Measurements from ENCODE around the gene CTNNBL1.
"Not testable (repeated sequence)": the region's sequence is repeated elsewhere in the genome, so short reads cannot be mapped to it uniquely, and the experiment has no call there.

Gene CTNNBL1

DNA sequence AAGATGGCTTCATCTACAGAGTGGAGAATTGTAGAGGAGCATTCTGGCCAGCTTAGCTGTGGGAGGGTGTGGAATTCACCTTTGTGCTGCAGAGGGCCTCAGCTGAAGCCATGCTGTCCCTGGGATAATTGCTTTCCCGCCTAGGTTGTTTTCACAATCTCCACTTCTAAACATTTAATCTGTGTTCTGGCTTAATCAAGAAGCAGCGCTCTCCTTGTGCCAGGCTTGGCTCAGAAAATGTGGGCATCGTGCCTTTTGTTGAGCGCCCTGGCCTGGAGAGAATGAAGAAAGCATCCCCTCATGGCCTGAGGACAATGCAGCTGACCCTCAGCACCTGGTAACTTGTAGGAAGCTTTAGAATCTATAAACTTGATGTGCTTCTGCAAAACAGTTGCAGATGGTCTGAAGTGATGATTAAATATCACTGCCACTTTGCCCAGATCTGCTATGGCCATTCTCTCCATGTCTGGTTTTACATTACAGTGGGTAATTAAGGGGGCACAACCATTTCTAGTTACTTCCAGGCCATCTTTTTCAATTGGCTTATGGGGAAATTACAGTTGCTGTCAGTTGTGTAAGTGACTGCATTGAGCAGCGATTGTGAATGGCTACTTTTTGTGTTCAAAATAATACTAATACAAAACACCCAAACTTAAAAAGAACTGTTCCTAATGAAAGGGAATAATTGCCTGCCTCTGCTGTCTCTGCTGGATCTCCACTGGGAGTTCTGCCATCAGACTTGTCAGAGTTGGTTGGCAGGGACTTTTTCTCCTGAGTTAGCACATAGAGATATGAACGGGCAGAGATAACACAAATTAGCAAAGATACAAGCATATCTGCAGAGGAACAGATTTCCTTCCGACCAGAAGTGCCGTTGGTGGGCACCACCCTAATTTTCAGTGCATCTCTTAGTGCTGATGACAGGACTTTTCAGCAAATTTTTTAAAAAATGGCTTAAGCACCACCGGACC, 18.4 kb downstream of the CTNNBL1 start:
- DNase-seq: no peak

DNA sequence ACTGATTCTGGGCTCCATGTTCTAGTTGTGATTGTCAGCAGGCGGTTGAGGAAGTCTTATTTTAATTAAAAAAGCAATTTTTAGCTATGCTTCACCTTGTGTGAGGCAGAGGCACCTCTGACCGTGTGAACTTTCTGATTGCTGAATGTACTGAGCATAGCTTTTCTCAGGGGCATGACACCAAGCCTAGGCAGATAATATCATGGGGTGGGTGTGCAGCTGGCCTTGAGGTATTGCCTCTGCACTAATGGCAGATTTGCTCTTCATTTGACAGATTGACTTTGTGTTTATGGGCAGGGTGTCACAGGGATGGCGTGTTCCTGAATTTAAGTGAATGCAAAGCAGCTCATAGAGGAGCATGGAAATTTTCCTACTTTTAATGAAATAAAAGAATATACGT, 19.6 kb downstream of the CTNNBL1 start:
- no peak for DNase-seq

DNA sequence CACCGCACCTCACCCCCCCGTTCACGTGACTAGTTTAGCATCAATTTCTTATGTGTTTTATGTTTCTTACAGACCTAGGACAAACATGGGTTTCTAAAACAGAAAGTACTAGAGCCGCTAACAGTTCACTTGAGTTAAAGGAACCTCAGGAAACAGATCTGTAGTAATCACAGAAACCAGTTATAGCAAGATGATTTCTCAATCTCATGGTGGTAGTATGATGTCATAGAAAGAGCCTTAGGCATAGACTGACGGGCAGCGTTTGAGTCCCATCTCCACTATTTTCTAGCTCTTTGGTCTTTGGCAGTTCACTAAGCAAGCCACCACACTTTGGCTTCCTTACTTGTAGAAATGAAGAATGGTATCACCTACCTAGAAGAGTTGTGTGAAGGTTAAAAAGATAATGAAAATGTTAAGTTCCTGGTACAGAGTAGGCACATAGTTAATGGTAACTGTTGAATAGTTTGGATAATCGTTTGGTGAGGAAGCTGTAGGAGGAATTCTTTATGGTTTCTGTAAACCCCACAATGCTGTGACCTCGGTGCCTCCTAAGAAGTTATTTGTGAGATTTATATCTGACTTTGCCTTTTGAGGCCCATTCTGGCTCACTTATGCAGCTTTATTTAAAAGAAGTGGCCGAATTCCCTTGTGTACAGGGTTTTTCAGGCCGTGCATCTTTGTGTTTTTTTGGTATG, 21.3 kb downstream of the CTNNBL1 start:
- DNase-seq: peak; percentile 35

DNA sequence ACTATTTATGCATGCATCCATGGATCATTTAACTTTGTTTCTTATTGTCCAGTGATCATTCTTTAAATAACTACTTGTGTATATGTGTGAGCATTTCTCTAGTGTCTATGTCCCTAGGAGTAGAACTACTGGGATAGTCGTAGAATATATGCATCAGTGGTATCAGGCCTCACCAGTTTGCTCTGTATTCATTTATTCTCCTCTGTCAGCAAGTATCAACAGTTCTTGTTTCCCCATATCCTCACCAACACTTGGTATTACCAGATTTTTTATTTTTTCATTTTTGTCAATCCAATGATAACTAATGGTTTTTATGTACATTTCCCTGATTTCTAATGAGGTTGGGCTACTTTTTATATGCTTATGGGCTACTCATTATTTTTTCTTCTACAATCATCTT, 27.9 kb downstream of the CTNNBL1 start:
- no peak for DNase-seq

DNA sequence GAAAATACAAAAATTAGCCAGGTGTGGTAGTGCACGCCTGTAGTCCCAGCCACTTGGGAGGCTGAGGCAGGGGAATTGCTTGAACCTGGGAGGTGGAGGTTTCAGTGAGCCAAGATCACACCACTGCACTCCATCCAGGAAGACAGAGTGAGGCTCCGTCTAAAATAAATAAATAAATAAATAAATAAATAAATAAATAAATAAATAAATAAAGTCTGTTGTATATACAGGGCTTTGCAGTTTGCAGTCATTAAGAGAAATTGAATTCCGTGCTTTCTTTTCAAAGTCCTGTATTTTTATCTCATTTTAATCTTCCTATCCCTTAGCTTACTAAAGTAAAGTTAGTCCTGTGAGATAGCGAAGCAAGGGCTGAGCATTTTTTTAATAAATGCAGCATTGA, 28.5 kb downstream of the CTNNBL1 start:
- not testable (repeated sequence) for DNase-seq

DNA sequence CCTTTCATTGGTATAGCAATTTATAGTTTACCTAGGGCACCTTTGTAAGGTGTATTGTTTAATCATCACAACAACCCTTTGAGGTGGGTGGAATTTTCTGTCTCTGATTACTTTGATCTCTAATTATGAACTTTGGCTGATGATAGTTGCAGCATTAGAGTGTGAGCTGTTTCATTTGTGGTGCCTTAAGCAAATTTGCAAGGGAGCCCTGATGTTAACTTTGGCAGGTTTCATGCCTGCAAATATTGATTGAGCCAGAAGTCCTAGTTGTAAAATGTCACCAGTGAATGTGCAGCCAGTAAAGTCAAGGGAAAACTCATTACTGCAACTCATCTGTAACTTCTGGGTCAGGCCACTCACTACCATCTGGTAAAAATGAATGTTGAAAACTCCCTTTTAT, 29.8 kb downstream of the CTNNBL1 start:
- DNase-seq: no peak

DNA sequence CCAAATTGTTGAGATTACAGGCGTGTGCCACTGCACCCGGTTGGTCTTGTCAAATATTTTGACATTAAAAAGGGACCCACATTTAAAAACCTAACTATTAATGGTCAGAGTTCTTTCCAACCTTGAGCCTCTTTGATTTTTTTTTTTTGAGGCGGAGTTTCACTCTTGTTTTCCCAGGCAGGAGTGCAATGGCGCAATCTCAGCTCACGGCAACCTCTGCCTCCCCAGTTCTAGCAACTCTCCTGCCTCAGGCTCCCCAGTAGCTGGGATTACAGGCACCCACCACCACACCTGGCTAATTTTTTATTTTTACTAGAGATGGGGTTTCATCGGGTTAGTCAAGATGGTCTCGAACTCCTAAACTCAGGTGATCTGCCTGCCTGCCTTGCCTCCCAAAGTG, 31.3 kb downstream of the CTNNBL1 start:
- DNase-seq: no peak

DNA sequence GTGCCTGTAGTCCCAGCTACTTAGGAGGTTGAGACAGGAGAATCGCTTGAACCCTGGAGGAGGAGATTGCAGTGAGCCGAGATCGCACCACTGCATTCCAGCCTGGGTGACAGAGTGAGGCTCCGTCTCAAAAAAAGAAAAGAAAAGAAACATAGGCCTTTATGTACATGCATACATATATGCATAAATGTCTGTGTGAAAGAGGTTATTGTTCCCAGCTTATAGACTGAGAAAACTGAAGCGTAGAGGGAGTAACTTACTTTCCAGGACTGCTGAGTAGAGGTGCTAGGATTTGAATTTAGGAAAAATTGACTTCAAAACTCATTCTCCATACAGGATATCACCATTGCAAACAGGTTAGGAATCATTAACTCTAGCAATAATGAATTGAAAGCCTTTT, 32.0 kb downstream of the CTNNBL1 start:
- DNase-seq: no peak

DNA sequence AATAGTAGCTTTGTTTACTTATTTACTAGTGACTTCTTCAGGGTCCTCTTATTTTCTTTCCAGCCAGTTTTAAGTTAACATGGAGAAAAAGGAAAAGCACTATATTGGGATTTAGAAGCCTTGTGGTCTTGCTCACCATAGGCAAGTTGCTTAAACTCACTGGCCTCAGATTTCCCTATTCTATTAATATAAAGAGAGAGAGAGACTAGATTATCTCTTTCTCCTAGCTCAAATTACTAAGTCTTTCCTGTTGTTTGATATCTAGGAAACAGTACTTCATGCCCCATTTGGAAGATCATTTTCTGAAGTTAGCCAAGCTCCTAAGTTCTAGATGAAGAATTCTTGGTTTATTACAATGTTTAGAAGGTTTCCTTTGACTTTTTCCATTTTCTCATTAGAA, 32.5 kb downstream of the CTNNBL1 start:
- DNase-seq: no peak

DNA sequence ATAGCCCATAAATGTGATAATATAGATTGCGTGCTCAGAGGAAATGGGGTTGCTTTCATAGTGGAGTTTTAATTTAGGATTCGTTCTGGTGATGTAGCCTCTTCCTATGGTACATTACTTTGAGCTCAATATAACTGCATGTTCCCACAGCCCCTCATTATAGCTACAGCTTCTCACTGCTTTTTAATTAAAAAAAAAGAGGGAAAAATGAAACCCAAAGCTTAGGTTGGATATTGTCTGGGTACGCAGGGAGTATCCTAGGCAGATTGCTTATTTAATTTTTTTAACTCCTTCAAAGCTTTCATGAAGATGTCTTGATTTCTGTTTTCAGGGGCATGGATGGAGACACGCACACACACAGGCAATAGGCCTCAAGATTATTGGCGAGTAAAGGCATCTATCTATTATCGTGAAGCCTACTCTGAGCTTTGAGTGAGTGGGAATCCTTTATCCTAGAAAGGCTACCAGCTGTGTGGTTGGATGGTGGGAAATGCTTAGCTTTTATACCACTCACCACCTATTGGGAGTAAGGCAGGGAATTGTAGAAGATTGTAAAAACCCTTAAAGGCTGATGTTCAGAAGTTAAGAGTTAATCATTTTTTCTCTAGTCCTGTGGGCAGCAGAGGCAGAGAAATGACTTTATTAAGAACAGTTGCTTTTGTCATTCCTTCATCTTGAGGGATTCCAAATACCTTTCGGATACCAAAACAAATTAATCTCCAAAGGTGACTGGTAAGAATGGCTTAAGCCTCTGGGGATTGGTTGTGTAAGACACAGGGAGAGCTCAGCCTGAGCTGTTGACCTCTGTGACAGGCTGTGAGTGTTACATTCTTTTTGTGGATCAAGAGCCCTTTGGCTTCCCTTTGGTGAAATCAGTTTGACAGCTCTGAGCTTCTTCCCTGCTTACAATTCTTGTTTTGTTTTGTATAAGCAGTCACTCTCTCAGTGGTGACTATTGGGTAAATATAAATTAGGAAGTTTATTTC, 33.4 kb downstream of the CTNNBL1 start:
- DNase-seq: peak; percentile 49

DNA sequence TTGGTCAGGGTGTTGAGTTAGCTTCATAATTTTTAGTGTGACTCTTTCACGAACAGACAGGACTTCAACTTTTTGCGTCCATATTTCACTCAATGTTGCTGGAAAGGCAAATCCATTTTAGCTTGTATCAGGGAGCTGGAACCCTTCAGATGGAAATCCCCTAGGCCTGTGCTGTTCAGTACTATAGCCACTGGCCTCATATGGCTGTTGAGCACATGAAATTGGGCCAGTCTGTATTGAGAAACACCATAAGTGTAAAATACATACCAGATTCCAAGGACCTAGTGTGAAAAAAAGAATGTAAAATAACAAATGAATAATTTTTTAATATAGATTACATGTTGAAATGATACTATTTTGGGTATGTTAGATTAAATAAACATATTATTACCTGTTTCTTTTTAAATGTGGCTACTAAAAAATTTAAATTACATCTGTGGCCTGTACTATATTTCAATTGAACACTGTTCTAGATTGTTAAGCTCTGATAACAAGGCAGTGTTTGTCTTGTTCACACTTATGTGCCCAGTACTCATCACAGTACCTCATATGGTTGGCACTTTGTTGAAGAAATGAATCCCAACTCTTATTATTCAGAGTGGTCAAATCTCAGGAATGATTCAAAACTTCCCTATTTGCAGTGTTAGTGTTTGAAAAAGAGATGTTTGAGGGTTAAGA, 34.3 kb downstream of the CTNNBL1 start:
- DNase-seq: no peak

DNA sequence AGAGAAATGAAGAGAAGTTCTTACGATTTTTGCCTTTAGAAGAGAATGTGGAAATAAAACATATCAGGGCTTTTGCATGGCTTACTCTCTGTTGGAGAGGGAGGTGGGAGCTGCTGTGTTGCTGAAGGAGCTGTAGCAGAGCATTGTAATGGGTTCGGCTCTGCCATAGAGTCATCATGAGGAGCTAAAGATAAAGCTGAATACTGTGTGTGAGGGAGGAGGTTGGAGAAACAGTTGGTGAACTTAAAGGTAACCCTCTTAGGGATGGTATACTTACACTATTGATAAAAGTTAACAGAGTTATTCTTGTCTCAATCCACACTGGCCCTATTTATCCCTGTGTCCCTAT, 34.8 kb downstream of the CTNNBL1 start:
- no peak for DNase-seq

DNA sequence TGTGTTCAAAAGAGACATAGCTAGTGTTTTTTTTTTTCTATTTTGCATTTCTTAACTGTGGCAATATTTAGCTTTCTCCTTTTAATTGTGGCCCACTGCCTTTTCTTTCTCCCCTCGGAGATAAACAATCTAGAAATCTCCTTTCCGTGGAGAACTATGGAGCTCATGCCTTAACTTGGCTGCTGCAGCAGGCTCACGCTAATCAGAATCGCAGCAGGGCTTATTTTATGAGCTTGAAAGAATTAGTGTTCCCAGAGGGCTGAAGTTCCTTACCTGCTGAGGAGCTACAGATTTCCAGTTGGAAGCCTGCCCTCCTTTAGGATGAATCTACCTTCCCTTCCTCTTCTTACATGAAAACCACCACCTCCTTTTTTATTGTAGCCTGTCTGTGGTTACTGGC, 35.6 kb downstream of the CTNNBL1 start:
- DNase-seq: no peak

DNA sequence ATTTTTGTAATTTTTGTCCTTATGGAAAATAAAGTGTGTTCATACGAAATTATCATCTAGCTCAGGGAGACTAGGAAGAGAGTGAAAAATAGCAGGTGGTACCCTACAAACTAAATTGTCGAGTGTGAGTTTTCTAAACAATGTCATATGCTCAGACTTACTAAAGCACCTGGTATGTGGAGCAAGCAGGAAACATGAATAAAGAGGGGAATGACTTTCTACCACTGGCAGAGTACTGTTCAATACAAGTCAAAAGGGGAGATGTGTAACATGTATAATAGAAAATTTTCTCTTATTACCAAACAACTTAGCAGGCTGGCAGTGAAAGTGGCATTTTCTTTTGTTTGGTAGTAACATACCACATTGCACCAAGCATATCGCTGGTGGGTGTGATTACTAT, 36.1 kb downstream of the CTNNBL1 start:
- peak; percentile 14 for DNase-seq

DNA sequence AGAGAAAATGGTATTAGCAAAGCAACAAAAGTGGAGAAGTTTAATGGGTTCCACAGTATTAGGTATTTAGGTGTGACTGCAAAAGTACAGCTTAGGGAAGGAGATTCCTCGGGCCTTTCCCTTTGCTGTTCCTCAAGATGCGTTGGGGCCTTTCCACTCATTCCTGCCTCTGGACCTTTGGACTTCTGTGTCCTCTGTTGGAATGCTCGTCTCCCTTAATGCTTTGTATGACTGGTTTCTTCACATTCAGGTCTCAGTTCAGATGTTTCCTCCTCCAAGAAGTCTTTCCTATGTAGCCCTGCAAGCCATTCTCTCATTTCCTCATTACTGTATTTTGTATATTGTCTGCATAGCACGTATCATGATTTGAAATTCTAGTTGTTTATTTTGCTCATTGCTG, 39.6 kb downstream of the CTNNBL1 start:
- DNase-seq: no peak

DNA sequence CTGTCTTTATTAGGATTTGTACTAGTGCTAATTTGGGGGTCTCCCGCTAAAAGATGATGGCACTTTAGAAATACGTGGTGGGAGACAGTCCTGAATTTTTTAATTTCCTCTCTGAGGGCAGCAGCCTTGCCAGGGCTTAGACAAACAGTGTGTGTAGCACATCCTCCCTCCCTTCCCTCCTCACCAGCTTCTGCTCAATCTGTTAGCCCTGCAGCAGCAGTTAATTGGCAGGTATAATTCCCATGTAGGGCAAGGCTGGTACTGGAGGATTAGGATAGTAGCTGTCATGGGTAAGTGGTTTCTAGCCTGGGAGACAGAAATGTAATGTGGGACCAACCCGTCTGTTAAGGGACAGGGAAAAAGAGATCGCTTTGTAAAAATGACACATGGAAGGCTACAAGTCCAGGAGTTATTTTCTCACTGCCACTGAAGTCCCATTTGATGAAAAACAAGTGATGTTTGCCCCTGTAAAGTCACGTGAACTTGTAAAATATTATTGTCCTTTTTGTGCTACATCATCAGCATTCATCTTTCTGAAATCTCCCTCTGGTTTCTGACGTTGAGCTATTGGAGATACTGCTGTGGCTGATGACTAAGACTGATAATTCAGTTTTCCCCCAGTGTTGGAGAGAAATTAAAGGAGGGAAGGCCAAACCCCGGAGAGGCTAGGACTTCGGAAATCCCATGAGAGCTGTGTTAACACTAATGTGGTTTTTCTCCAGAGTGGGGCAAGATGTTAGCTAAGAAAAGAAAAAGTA, 40.6 kb downstream of the CTNNBL1 start:
- DNase-seq: peak; percentile 85

DNA sequence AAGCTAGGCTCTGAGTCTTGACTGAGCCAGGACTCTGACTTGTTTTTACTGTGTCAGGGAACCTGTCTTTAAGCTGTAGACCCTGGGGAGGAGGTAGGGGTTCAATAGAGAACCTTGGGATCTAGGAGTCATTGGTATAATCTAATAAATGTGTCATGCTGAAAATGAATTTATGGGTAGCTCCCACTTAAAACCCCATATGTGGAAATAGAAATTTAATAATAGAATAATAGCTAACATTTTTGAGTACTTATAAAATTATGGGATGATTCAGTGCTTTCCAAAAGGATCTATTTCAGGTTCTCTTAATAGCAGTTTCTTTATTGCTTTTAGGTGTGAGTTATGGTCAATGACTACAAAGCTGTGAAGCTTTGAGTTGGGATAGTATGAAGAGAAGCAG, 41.7 kb downstream of the CTNNBL1 start:
- DNase-seq: no peak

DNA sequence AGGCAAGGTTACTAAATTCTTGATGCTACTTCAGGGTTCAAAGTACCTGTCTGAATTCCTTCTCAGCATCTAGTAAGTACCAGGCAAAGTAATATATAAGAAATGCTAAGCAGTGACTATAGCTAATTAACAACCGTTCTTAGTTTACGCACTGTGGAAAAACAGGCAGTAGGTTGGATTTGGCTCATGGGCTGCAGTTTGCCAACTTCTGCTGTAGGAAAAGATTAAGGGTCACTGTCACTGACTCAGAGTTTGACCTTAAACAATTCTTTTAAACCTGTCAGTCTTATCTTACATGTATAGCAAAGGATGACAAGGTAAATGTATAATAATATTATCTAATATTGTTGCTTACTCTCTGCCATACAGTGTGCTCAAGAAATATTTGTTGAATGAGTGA, 42.3 kb downstream of the CTNNBL1 start:
- DNase-seq: no peak

DNA sequence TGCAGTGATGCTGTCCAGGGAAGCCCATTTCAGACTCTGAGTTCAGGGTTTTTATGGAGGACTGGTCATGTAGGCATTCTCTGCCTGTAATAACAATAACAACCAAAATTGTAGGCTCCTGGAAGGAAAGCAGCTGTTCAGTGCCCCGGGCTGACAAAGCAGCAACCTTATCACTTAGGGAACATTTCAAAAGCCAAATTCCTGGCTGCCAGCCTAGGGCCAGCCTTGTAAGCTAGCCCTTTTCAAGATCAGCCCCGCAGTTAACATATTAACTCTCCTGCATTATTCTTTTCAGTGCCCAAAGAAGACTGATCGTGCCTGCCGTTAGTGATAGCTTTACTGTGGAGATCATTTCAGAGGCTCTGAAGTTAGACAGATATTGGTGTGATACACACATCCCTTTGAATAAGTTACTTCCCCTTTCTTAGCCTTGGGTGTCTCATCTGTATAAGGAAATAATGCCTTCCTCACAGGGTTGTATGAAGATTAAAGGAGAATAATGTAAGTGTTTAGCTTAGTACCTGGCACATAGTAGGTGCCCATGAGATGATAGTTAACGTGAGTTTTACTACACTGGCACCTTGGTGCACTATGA, 44.1 kb downstream of the CTNNBL1 start:
- DNase-seq: no peak

DNA sequence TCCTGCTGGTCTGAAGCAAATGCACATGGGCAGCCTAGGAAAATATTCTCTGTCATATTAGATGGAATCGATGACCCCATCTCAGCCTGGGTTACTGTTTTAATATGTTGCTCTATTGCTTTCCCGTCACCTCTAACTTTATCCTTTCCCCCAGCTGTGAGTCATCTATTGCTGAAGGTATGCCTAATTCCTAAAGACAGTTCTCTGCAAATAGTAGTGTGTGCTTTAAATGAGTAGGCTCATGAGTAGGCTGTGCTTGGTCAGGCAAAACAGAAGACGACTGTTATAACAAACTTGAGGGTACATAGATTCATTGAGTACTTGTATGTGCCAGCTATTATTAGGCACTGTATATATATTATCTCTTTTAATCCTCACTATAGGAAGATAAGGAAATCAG, 47.2 kb downstream of the CTNNBL1 start:
- DNase-seq: peak; percentile 36

DNA sequence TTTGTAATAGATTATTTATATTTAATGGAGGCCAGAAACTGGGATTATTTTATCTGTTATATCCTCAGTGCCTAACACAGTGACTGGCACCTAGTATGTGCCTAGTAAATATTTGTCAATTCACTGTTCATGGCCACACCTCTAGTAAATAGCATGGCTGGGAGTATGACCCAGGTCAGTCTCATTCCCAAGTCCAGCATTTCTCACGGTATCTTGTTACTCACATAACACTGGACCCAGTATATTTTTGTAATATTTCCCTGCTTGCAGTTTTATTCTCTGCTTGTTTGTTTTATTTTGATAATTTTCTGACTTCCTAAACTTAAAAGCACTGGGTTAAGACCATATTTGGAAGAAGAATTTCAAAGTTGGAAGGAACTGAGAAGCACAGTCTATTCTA, 47.7 kb downstream of the CTNNBL1 start:
- DNase-seq: no peak

All from fibroblast of skin of right biceps (primary cell).